NCI-H2171 (cell line): Measurements from ENCODE around the gene CCKAR.

ENCODE experiments used
- DNase-seq: peaks from one replicate; lab custom pipeline; 2025; lab: John Stamatoyannopoulos, UW

CCKAR gene

GRCh38 chr4:26459054-26459755 lies 31.1 kb downstream of the CCKAR start:
- DNase-seq: no peak

- no peak for DNase-seq
Observed at GRCh38 chr4:26458157-26458561, 32.1 kb downstream of the CCKAR start.

GRCh38 chr4:26457412-26457811 lies 32.9 kb downstream of the CCKAR start:
- DNase-seq: no peak

- no peak for DNase-seq
Observed at GRCh38 chr4:26455571-26455970, 34.7 kb downstream of the CCKAR start.

- DNase-seq: no peak
Observed at GRCh38 chr4:26454961-26455360, 35.3 kb downstream of the CCKAR start.

- DNase-seq: no peak
Observed at GRCh38 chr4:26452565-26453531, 37.4 kb downstream of the CCKAR start.

GRCh38 chr4:26451597-26451996 lies 38.7 kb downstream of the CCKAR start:
- DNase-seq: no peak

GRCh38 chr4:26450418-26450817 lies 39.9 kb downstream of the CCKAR start:
- DNase-seq: no peak

GRCh38 chr4:26447378-26447777 lies 42.9 kb downstream of the CCKAR start:
- DNase-seq: no peak

- no peak for DNase-seq
Observed at GRCh38 chr4:26441771-26442170, 48.5 kb downstream of the CCKAR start.

GRCh38 chr4:26441102-26441501 lies 49.2 kb downstream of the CCKAR start:
- no peak for DNase-seq

GRCh38 chr4:26434030-26434639 lies 56.1 kb downstream of the CCKAR start:
- DNase-seq: no peak

- DNase-seq: no peak
Observed at GRCh38 chr4:26433556-26433955, 56.7 kb downstream of the CCKAR start.

- no peak for DNase-seq
Observed at GRCh38 chr4:26432419-26432818, 57.9 kb downstream of the CCKAR start.

- no peak for DNase-seq
Observed at GRCh38 chr4:26431461-26432180, 58.7 kb downstream of the CCKAR start.
